ENCODE measurements around the gene TRIM71.

TRIM71 gene

DNA sequence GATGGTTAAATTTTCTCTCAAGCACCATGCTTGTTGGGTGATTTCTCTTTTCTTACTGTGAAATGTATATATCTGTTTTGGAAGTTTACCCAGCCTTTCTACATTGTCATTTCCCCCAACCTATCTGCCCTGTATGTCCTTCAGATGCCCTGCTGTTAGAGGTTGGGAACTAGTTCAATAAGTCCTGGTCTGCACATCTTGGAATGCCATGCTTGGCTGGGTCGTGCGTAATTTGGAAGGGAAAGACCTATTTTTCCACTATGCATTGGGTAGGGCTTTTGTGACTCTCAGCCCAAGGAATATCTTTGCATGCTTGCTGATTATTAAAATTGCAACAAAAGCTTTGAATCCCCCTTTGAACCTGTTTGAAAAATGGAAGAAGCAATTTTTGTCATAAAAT lies 63.8 kb downstream of the TRIM71 start:
- DNase-seq (ENCODE audit: low read depth) = no peak
- H3K4me3 ChIP-seq (ENCODE audit: low read depth, low read length) = no peak overlapping the region
- TF ChIP-seq CTCF (IDR thresholded peaks at IDR 0.05; ENCODE audit: control insufficient read depth, extremely low read depth, insufficient read depth) = no peak

- no peak for TF ChIP-seq CTCF (IDR thresholded peaks at IDR 0.05; ENCODE audit: control insufficient read depth, extremely low read depth, insufficient read depth)
- no peak overlapping the region for H3K4me3 ChIP-seq (ENCODE audit: low read depth, low read length)
- no peak for DNase-seq (ENCODE audit: low read depth)
Measured at GRCh38 chr3:32882189-32882588, 64.4 kb downstream of the TRIM71 start.

DNA sequence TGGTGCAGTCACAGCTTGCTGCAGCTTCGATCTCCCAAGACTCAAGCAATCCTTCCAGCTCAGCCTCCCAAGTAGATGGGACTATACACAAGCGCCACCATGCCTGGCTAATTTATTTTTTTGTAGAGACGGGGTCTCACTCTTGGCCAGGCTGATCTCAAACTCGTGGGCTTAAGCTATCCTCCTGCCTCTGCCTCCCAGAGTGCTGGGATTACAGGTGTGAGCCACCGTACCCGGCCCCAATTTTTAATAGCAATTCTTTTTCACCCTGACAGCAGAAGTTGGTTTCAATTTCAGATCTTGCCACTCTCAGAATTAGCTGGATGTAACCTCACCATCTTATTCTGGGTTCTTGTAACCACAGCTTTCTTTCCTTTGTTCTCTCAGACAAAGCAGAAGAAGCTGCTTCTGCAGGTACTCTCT lies 64.8 kb downstream of the TRIM71 start:
- no peak for DNase-seq (ENCODE audit: low read depth)
- no peak overlapping the region for H3K4me3 ChIP-seq (ENCODE audit: low read depth, low read length)
- no peak for TF ChIP-seq CTCF (IDR thresholded peaks at IDR 0.05; ENCODE audit: control insufficient read depth, extremely low read depth, insufficient read depth)

GRCh38 chr3:32883817-32884216 lies 66.0 kb downstream of the TRIM71 start:
- no peak overlapping the region for H3K4me3 ChIP-seq (ENCODE audit: low read depth, low read length)
- no peak for DNase-seq (ENCODE audit: low read depth)

GRCh38 chr3:32884591-32884990 lies 66.8 kb downstream of the TRIM71 start:
- TF ChIP-seq CTCF (IDR thresholded peaks at IDR 0.05; ENCODE audit: control insufficient read depth, extremely low read depth, insufficient read depth) = no peak
- H3K4me3 ChIP-seq (ENCODE audit: low read depth, low read length) = no peak overlapping the region
- no peak for DNase-seq (ENCODE audit: low read depth)

More at GRCh38 chr3:32883817-32884216, 66.0 kb downstream of the TRIM71 start:
- no peak for TF ChIP-seq CTCF (IDR thresholded peaks at IDR 0.05; ENCODE audit: control insufficient read depth, extremely low read depth, insufficient read depth)

DNA sequence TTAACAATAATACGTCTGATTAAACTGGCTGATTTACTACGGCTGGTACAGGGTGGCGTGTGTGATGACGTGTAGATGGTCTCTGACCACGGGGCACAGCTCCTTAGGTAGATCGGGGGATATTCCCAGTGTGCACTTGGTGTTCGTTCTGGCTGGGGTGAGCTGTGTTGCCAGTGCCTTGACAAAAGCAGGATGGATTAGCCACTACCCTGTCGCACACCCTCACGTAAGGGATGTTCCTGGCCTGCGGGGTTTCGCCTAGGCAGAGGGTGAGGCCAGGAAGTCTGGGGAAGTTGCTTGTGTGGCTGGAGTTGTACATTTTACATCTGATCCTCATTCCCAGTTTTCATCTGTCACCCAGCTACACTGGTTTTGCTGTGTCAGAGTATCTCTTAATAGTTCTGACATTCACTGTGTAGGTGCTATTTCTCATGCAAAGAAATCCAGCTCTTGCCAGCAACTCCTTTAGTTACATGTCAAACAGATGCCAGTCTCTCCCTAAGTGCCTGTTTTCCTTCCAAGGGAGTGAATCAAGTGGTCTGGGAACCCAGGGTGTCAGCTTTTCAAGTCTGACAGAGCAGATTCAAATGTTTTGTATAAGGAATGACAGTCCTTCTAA lies 67.6 kb downstream of the TRIM71 start:
- TF ChIP-seq CTCF (IDR thresholded peaks at IDR 0.05; ENCODE audit: control insufficient read depth, extremely low read depth, insufficient read depth) = no peak
- DNase-seq (ENCODE audit: low read depth) = no peak
- H3K4me3 ChIP-seq (ENCODE audit: low read depth, low read length) = no peak overlapping the region

GRCh38 chr3:32886296-32886695 lies 68.5 kb downstream of the TRIM71 start:
- no peak overlapping the region for H3K4me3 ChIP-seq (ENCODE audit: low read depth, low read length)
- no peak for DNase-seq (ENCODE audit: low read depth)
- no peak for TF ChIP-seq CTCF (IDR thresholded peaks at IDR 0.05; ENCODE audit: control insufficient read depth, extremely low read depth, insufficient read depth)

Data from LNCaP clone FGC (cell line).